ENCODE measurements around the gene SCGB3A1. TPM values are rescaled to one million over a fixed set of nuclear protein-coding genes. Genes with fewer than 3 reads are reported as not detected.

SCGB3A1 gene
- total and polyA plus RNA-seq, 7 donors = 0.83 TPM; not detected in 6

DNA sequence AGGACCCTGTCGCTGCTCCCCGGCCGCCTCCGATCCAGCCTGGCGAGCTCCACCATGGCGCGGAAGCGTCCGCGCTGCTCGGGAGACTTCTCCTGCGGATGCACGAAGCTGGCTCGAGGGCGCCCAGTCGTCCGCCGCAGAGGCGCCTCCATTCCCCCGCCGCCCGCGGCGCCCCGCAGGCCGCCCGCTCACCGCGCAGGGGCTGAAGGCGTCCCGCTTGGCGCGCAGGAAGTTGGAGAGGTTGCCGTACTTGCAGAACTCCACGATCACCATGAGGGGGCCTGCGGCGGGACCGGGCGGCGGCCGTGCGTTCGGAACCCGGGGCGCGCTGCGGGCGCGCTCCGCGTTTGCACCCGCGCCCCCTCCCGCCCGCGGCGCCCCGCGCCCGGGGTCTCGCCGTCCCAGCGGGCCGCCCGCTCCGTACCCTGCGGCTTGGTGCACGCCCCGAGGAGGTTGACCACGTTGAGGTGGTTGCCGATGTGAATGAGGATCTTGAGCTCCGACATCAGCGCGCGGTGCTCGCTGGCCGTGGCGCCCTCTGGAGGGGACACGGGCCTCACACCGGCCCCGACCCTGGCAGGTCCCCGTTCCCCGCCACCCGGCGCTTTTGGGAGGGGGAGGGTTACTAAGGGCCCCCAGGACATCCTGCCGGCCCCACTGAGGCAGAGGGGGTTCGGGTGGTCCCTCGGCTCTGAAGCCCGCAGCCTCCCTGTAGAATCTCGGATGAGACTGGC is 27.7 kb upstream of the SCGB3A1 start:
- Histone ChIP-seq H3K4me1 (peaks cover 0 to 11% (median 5%) of the 10 kb centered on the region in 4 donors), H3K4me3 (peak overlapping the region in 2 of 4 donors; percentile 30 to 34), H3K36me3 (no peaks in the 10 kb centered on the region), H3K27ac (no peak overlapping the region), H3K27me3 (peaks cover 0 to 26% (median 10%) of the 10 kb centered on the region in 3 donors), H3K9me3 (no peaks in the 10 kb centered on the region)
- DNase-seq = no peak
- 14 to 33% methylated on average over 90 of the region's 90 CpGs for WGBS, 2 donors
- intact Hi-C loops (cut with DNase I) = no loop called here
- TF ChIP-seq, protein P1, sequence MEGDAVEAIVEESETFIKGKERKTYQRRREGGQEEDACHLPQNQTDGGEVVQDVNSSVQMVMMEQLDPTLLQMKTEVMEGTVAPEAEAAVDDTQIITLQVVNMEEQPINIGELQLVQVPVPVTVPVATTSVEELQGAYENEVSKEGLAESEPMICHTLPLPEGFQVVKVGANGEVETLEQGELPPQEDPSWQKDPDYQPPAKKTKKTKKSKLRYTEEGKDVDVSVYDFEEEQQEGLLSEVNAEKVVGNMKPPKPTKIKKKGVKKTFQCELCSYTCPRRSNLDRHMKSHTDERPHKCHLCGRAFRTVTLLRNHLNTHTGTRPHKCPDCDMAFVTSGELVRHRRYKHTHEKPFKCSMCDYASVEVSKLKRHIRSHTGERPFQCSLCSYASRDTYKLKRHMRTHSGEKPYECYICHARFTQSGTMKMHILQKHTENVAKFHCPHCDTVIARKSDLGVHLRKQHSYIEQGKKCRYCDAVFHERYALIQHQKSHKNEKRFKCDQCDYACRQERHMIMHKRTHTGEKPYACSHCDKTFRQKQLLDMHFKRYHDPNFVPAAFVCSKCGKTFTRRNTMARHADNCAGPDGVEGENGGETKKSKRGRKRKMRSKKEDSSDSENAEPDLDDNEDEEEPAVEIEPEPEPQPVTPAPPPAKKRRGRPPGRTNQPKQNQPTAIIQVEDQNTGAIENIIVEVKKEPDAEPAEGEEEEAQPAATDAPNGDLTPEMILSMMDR (IDR thresholded peaks at IDR 0.05) = no peak
- TF ChIP-seq POLR2AphosphoS5 (IDR thresholded peaks at IDR 0.05) (no peak), EP300 (IDR thresholded peaks at IDR 0.05) (no peak), POLR2A (IDR thresholded peaks at IDR 0.05) (no peak)

DNA sequence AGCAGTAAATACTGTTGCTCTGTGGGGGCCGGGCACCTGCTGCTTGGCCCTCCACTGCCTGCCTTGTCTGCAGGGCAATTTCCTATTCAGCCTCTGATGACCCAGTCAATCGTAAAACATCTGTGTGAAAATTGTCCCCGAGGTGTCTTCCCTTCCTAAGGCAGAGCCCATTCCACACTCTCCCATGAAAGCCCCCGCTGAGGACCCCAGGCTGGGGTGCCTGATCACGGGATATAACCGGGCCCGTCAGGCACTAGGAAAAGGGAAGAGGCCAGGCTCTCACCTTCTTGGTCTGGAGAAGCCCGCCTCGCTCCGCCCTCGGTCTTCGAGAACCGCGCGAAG is 27.2 kb upstream of the SCGB3A1 start:
- intact Hi-C loops (cut with DNase I) = no loop called here
- H3K36me3 ChIP-seq = no peaks in the 10 kb centered on the region
- 15 to 45% methylated on average over 15 of the region's 15 CpGs for WGBS, 2 donors
- peak overlapping the region in 2 of 4 donors; percentile 30 to 34 for H3K4me3 ChIP-seq
- no peak for TF ChIP-seq POLR2AphosphoS5 (IDR thresholded peaks at IDR 0.05)
- no peak for TF ChIP-seq POLR2A (IDR thresholded peaks at IDR 0.05)
- peaks cover 0 to 26% (median 10%) of the 10 kb centered on the region in 3 donors for H3K27me3 ChIP-seq
- DNase-seq = no peak
- H3K27ac ChIP-seq = no peak overlapping the region
- H3K4me1 ChIP-seq = peaks cover 0 to 11% (median 5%) of the 10 kb centered on the region in 4 donors
- H3K9me3 ChIP-seq = no peaks in the 10 kb centered on the region

DNA sequence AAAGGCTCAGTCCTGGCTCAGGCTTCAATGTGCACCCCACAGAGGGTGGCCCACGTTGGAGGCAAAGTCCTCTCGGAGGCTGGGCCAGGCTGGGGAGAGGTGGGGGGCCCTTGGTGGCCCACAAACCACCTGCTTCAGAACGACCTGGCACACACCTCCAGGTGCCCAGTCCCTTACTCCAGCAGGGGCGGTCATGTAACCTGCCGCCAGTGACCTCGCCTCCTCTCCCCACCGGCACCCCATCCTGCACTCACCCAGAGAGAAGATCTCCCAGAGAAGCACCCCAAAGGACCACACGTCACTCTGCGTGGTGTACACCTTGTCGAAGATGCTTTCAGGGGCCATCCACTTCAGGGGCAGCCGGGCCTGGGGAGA is 22.5 kb upstream of the SCGB3A1 start:
- WGBS, 2 donors = 75 to 86% methylated on average over 11 of the region's 11 CpGs
- DNase-seq = no peak
- H3K9me3 ChIP-seq = no peaks in the 10 kb centered on the region
- H3K27ac ChIP-seq = no peak overlapping the region
- peaks cover 0 to 5% (median 3%) of the 10 kb centered on the region in 4 donors for H3K4me1 ChIP-seq
- no peaks in the 10 kb centered on the region for H3K36me3 ChIP-seq
- no peak overlapping the region for H3K4me3 ChIP-seq
- H3K27me3 ChIP-seq = peaks cover 0 to 11% (median 4%) of the 10 kb centered on the region in 3 donors
- intact Hi-C loops (cut with DNase I) = no loop called here
- TF ChIP-seq EP300 (IDR thresholded peaks at IDR 0.05) (no peak), POLR2AphosphoS5 (IDR thresholded peaks at IDR 0.05) (no peak), POLR2A (IDR thresholded peaks at IDR 0.05) (no peak)
- TF ChIP-seq, protein P1 (IDR thresholded peaks at IDR 0.05) = no peak

DNA sequence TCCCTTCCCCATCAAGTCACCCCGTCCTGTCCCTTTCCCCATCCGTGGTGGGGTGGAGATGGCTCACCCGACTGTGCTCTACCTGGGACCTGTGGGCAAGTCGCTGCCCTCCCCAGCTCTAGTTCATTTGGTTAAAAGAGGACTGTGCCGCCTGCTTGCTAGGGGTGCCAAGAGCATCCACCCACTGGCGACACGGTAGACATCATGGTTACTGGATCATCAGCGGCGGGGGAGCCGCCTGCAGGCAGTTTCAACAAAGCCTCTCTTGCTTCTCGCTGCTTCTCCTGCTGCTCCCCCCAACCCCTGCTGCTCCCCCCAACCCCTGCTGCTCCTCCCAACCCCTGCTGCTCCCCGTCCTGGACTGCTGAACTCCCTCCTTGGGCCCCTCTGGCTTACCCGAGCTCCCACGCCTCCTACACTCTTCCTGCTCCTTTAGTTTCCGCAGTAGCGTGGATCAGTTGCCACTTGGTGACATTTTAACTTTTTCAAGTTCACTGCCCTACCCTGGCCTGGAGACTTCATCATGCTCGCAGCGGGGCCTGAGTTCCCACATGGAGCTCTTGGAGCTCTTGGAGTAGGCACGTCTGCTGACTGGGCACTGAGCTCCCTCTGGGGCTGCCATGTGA is 22.0 kb upstream of the SCGB3A1 start:
- TF ChIP-seq POLR2AphosphoS5 (IDR thresholded peaks at IDR 0.05) (no peak), EP300 (IDR thresholded peaks at IDR 0.05) (no peak), POLR2A (IDR thresholded peaks at IDR 0.05) (no peak)
- TF ChIP-seq, protein P1 (IDR thresholded peaks at IDR 0.05) = no peak
- 61 to 81% methylated on average over 19 of the region's 19 CpGs for whole genome bisulfite sequencing, 2 donors

DNA sequence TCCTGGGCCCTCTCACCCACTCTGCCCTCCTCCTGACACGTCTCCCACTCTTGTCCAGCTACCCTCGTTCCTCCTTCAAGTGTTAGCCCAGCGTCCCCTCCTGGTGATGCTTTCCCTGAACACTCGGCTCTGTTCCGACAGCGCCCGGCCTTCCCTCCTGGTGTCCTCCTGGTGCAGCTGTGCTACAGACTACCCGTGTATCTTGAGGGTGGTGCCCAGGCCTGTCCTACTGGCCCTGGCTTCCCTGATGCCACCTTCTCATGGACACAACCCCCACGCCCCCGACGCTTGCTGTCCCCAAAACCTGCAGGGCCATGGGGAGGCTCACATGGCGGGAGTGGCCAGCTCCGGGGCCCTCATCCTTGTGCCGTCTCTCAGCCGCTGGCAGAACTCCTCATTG is 21.4 kb upstream of the SCGB3A1 start:
- DNase-seq = no peak
- WGBS, 2 donors = 73 to 86% methylated on average over 15 of the region's 15 CpGs

More for the DNA sequence above, 22.0 kb upstream of the SCGB3A1 start:
- DNase-seq = no peak
- H3K36me3 ChIP-seq = no peaks in the 10 kb centered on the region
- peaks cover 0 to under 1% (median 0%) of the 10 kb centered on the region in 4 donors for H3K4me1 ChIP-seq
- H3K27me3 ChIP-seq = peaks cover 0 to 6% (median 0%) of the 10 kb centered on the region in 3 donors
- H3K27ac ChIP-seq = no peak overlapping the region
- intact Hi-C loops (cut with DNase I) = no loop called here
- H3K4me3 ChIP-seq = no peak overlapping the region
- H3K9me3 ChIP-seq = no peaks in the 10 kb centered on the region

More for the DNA sequence above, 21.4 kb upstream of the SCGB3A1 start:
- TF ChIP-seq POLR2A (IDR thresholded peaks at IDR 0.05) (no peak), EP300 (IDR thresholded peaks at IDR 0.05) (no peak), POLR2AphosphoS5 (IDR thresholded peaks at IDR 0.05) (no peak)
- TF ChIP-seq, protein P1 (IDR thresholded peaks at IDR 0.05) = no peak
- peaks cover 0 to 6% (median 0%) of the 10 kb centered on the region in 3 donors for H3K27me3 ChIP-seq
- no peaks in the 10 kb centered on the region for H3K36me3 ChIP-seq
- no peaks in the 10 kb centered on the region for H3K9me3 ChIP-seq
- H3K4me3 ChIP-seq = no peak overlapping the region
- intact Hi-C loops (cut with DNase I) = no loop called here
- no peaks in the 10 kb centered on the region for H3K4me1 ChIP-seq
- no peak overlapping the region for H3K27ac ChIP-seq

Data from sigmoid colon (tissue), 7 donors.